HEK293T (cell line): ENCODE data around the gene SHANK3.

ENCODE experiments used
- HDGF ChIP-seq: fragments of 450-650 bp; IDR thresholded peaks from 2 replicates; pipeline ENCODE4 v1.6.1; 2017; ENCODE audit warnings: antibody characterized with exemption, borderline replicate concordance
- TARDBP ChIP-seq: fragments of 450-650 bp; IDR thresholded peaks from 2 replicates; pipeline ENCODE4 v1.6.1; 2016

DNA sequence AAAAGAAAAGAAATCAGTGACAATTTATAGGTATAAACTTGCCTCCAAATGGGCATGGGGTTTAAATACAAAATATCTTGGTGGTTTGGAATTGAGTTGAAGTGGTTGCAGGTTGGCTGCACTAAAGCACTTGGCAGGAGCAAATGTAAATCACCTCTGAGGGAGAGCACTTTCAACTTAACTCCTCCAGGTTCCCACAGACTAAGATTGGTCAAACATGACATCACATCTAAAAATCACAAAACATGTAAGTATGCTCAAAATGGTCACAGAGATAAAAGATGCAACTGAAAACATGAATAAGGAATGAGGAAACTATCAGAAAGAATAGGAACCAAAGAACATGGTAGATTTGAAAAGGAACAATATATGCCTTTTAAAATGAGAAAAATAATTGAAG is 12.3 kb upstream of the SHANK3 start:
- no peak for TF ChIP-seq TARDBP
- no peak for TF ChIP-seq HDGF
